HL-60 (cell line): ENCODE results near the gene SORBS2.

Experiments used
- DNase-seq, 2 experiments: peaks; one replicate each; pipeline ENCODE4 v3.0.0-alpha.2; 2010 to 2020; ENCODE audit warnings: low read depth in 1 of 2, low spot score in 1 of 2
- H3K27ac ChIP-seq: fragments of 250-450 bp; sonication (Bioruptor Pico); replicated peaks from 2 replicates; pipeline ENCODE4 v1.5.1; 2020; ENCODE audit warnings: mild to moderate bottlenecking, moderate library complexity
- H3K27me3 ChIP-seq: fragments of 250-450 bp; sonication (Bioruptor Pico); 2 replicates; pipeline ENCODE4 v1.5.1; 2021; ENCODE audit warnings: mild to moderate bottlenecking, moderate library complexity; ENCODE audit not compliant: insufficient read depth, poor library complexity, severe bottlenecking
- H3K4me3 ChIP-seq: replicated peaks from 2 replicates; pipeline ENCODE4 v1.5.1; 2011; ENCODE audit warnings: mild to moderate bottlenecking, control low read depth, low read length; ENCODE audit not compliant: insufficient read depth
- GABPA ChIP-seq: IDR thresholded peaks from 2 replicates; pipeline ENCODE4 v1.6.1; 2012; ENCODE audit warnings: low read depth
- POLR2AphosphoS5 ChIP-seq: IDR thresholded peaks from 2 replicates; pipeline ENCODE4 v1.6.1; 2012; ENCODE audit warnings: low read depth
- REST ChIP-seq: IDR thresholded peaks from 2 replicates; pipeline ENCODE4 v1.6.1; 2012; ENCODE audit warnings: low read depth; ENCODE audit not compliant: insufficient replicate concordance
- SPI1 ChIP-seq: IDR thresholded peaks from 2 replicates; pipeline ENCODE4 v1.6.1; 2012; ENCODE audit warnings: low read depth, mild to moderate bottlenecking, borderline replicate concordance
- TF ChIP-seq, protein P1 (sequence below): IDR thresholded peaks from one replicate; pipeline ENCODE4 v1.5.1; 2011; ENCODE audit warnings: low read length, control low read depth, inconsistent platforms; ENCODE audit not compliant: insufficient read depth

The SORBS2 gene

GRCh38 chr4:185743722-185744487, 68.1 kb downstream of the SORBS2 start:
- no peak for DNase-seq
- Histone ChIP-seq H3K27ac (no peak overlapping the region), H3K27me3 (no peaks in the 10 kb centered on the region), H3K4me3 (no peak overlapping the region)
- TF ChIP-seq SPI1 = no peak

- Histone ChIP-seq H3K27ac (no peak overlapping the region), H3K27me3 (no peaks in the 10 kb centered on the region), H3K4me3 (no peak overlapping the region)
- DNase-seq = no peak
- no peak for TF ChIP-seq SPI1
- TF ChIP-seq REST = no peak
Measured at GRCh38 chr4:185742766-185743165, 69.2 kb downstream of the SORBS2 start.

DNA sequence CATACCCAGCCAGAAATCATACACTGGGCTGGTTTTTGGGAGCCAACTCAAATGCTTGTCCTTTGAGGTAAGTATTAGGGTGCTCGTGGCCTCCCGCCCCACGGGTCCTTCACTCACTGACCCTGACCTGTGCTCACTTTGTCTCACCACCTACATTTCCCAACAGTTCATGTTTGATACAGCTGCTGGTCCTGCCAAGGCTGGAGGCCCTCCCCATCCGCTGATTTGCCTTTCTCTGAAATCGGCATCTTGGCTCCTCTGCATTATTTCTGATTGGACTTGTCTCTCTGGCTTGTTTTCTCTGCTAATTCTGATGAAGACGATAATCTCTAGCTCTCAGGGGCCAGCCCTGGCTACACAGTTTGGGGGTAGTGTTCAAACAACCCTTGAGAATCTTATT, 70.2 kb downstream of the SORBS2 start:
- Histone ChIP-seq H3K27me3 (no peaks in the 10 kb centered on the region), H3K4me3 (no peak overlapping the region), H3K27ac (no peak overlapping the region)
- DNase-seq = no peak
- TF ChIP-seq GABPA (no peak), SPI1 (no peak)
- TF ChIP-seq, protein P1, sequence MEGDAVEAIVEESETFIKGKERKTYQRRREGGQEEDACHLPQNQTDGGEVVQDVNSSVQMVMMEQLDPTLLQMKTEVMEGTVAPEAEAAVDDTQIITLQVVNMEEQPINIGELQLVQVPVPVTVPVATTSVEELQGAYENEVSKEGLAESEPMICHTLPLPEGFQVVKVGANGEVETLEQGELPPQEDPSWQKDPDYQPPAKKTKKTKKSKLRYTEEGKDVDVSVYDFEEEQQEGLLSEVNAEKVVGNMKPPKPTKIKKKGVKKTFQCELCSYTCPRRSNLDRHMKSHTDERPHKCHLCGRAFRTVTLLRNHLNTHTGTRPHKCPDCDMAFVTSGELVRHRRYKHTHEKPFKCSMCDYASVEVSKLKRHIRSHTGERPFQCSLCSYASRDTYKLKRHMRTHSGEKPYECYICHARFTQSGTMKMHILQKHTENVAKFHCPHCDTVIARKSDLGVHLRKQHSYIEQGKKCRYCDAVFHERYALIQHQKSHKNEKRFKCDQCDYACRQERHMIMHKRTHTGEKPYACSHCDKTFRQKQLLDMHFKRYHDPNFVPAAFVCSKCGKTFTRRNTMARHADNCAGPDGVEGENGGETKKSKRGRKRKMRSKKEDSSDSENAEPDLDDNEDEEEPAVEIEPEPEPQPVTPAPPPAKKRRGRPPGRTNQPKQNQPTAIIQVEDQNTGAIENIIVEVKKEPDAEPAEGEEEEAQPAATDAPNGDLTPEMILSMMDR = no peak

GRCh38 chr4:185740471-185740873, 71.5 kb downstream of the SORBS2 start:
- Histone ChIP-seq H3K27ac (no peak overlapping the region), H3K4me3 (no peak overlapping the region), H3K27me3 (no peaks in the 10 kb centered on the region)
- no peak for TF ChIP-seq POLR2AphosphoS5
- TF ChIP-seq, protein P1 = no peak
- TF ChIP-seq GABPA = no peak
- TF ChIP-seq SPI1 = no peak
- no peak for TF ChIP-seq REST
- no peak for DNase-seq

- no peak overlapping the region for H3K4me3 ChIP-seq
- DNase-seq = no peak
- H3K27me3 ChIP-seq = no peaks in the 10 kb centered on the region
- TF ChIP-seq POLR2AphosphoS5 (no peak), SPI1 (no peak), GABPA (no peak), REST (no peak)
- TF ChIP-seq, protein P1 = no peak
- H3K27ac ChIP-seq = no peak overlapping the region
Measured at GRCh38 chr4:185738820-185739219, 73.2 kb downstream of the SORBS2 start.
